Gastroesophageal sphincter (tissue), 4 donors: ENCODE measurements around the gene AFDN. TPM values are rescaled to one million over a fixed set of nuclear protein-coding genes. Genes with fewer than 3 reads are reported as not detected.

Experiments used
- ATAC-seq: fragments of 150-250 bp; one replicate; pipeline ENCODE4 v1.9.1; 2016; ENCODE audit warnings: mild to moderate bottlenecking, moderate library complexity
- H3K27ac ChIP-seq, 4 donors: fragments of 200-600 bp; sonication (generic) in 3 of 4; 1 replicate in 3 of 4; 2 replicates in 1 of 4; pipeline ENCODE4 v1.5.1; 2016 to 2019
- H3K27me3 ChIP-seq: fragments of 200-600 bp; sonication (generic); one replicate; pipeline ENCODE4 v1.5.1; 2019
- H3K36me3 ChIP-seq, 2 donors: fragments of 200-600 bp; sonication (generic); one replicate each; pipeline ENCODE4 v1.5.1; 2019; ENCODE audit warnings: control low read depth in 1 of 2
- H3K4me1 ChIP-seq, 3 donors: fragments of 200-600 bp; sonication (generic); 1 replicate in 2 of 3; 2 replicates in 1 of 3; pipeline ENCODE4 v1.5.1; 2016 to 2019; ENCODE audit warnings: control low read depth in 2 of 3
- H3K4me3 ChIP-seq, 2 donors: fragments of 200-600 bp; sonication (generic); one replicate each; pipeline ENCODE4 v1.5.1; 2019; ENCODE audit warnings: mild to moderate bottlenecking in 1 of 2, moderate library complexity in 1 of 2
- H3K9me3 ChIP-seq, 3 donors: fragments of 200-600 bp; sonication (generic); one replicate each; pipeline ENCODE4 v1.5.1; 2017 to 2019; ENCODE audit warnings: control low read depth in 2 of 3
- CTCF ChIP-seq, 4 experiments: fragments of 200-600 bp in 2 of 4; fragments of 450-650 bp in 2 of 4; sonication (generic) in 1 of 4; IDR thresholded peaks; one replicate each; pipeline ENCODE4 v1.5.1; 2017 to 2019; ENCODE audit warnings: antibody characterized with exemption in 4 of 4, mild to moderate bottlenecking in 2 of 4, moderate library complexity in 2 of 4
- EP300 ChIP-seq: sonication (generic); formaldehyde crosslinking; IDR thresholded peaks from one replicate; pipeline ENCODE4 v1.6.1; 2017; ENCODE audit warnings: antibody characterized with exemption, mild to moderate bottlenecking
- POLR2A ChIP-seq, 2 donors: fragments of 450-650 bp; IDR thresholded peaks; one replicate each; pipeline ENCODE4 v1.6.1; 2017; ENCODE audit warnings: antibody characterized with exemption in 2 of 2, mild to moderate bottlenecking in 2 of 2, moderate library complexity in 1 of 2
- POLR2AphosphoS5 ChIP-seq: sonication (generic); formaldehyde crosslinking; IDR thresholded peaks from one replicate; pipeline ENCODE4 v1.6.1; 2017; ENCODE audit warnings: antibody characterized with exemption
- WGBS, 2 donors: methylation state at CpG; one replicate each; pipeline ENCODE4 v1.1.5; 2018; ENCODE audit warnings: low coverage in 1 of 2; 5-methylcytosine and 5-hydroxymethylcytosine counted together
- total RNA-seq, 4 donors: library from RNA; depleted of rRNA; stranded (reverse); fragments of >200 nt; gene quantifications; one replicate each; pipeline ENCODE4 v1.1.0, GENCODE V29; 2016

AFDN gene
- total RNA-seq, 4 donors from 2014 or later = 60.7 to 98.4 (median 79.7) TPM

DNA sequence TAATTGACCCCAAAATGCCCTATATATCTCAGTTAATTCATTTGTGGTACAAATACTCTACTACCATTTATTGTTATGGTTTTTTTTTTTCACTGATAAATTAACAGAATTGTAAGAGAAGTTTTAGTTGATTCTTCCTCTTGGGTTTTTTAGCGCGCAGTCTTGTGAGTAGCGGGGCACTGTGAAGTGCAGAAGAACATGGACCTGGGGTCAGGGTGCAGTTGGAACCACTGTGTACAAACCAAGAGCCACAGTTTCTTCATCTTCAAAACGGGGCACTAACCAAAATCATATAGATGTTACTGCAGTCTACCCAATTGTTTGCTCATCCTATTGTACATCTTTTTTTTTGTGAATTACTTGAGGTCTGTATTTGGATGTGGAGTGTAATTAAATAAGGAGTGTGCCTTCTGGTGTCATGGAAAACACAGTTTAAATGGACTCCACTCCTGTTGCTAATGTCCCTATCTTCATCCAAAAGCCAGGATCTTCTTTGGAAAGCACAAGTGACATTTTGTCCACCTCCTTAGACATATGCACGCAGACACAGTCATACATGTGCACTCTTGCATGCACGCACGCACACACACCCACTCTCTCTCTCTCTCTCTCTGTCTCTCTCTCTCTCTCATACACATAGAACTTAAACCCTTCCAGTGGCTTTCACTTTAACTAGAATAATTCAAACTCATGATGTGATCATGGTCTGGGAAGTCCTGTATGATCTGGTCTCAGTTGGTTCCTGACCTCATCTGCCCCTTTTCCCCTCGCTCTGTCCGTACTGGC, 51.5 kb downstream of the AFDN start:
- Histone ChIP-seq H3K36me3 (peaks cover 0 to 56% of the 10 kb centered on the region in 2 donors), H3K4me3 (no peak overlapping the region), H3K27ac (no peak overlapping the region), H3K9me3 (no peaks in the 10 kb centered on the region), H3K27me3 (no peaks in the 10 kb centered on the region), H3K4me1 (no peaks in the 10 kb centered on the region)
- ATAC-seq = no peak
- 80 to 85% methylated on average over 5 to 9 of the region's 9 CpGs for WGBS, 2 donors
- TF ChIP-seq POLR2AphosphoS5 (no peak), EP300 (no peak), POLR2A (IDR thresholded peaks at IDR 0.05) (no peak), CTCF (IDR thresholded peaks at IDR 0.05) (no peak)

DNA sequence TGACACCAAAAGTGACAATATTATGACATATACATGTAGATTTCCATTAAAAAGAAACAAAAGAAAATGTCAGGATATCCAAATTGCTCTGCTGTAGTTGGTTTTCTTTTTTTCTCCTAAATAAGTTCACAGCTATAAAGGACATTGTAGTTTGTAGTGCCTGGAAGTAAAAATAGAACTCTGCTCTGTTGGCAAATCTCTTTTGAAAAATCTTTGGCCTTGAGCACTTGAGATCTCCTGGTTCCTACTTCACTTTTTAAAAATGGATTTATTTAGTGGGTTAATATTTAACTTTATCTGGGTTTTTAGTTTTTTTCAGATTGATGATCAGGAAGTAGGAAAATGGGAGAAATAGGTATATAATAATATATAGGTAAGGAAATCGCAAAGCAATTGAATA, 52.9 kb downstream of the AFDN start:
- Histone ChIP-seq H3K4me1 (no peaks in the 10 kb centered on the region), H3K36me3 (peaks cover 0 to 65% of the 10 kb centered on the region in 2 donors), H3K9me3 (no peaks in the 10 kb centered on the region), H3K27me3 (no peaks in the 10 kb centered on the region), H3K27ac (no peak overlapping the region), H3K4me3 (no peak overlapping the region)
- no peak for ATAC-seq
- WGBS, 2 donors = 83 to 100% methylated on average over 1 of the region's 1 CpG
- TF ChIP-seq EP300 = no peak
- TF ChIP-seq POLR2AphosphoS5 = no peak
- no peak for TF ChIP-seq CTCF (IDR thresholded peaks at IDR 0.05)
- TF ChIP-seq POLR2A (IDR thresholded peaks at IDR 0.05) = no peak

GRCh38 chr6:167881327-167881726, 54.6 kb downstream of the AFDN start:
- TF ChIP-seq EP300 = no peak
- TF ChIP-seq POLR2A (IDR thresholded peaks at IDR 0.05) = no peak
- TF ChIP-seq POLR2AphosphoS5 = no peak
- TF ChIP-seq CTCF (IDR thresholded peaks at IDR 0.05) = no peak
- WGBS, 2 donors = 89 to 95% methylated on average over 2 of the region's 2 CpGs
- H3K27me3 ChIP-seq = no peaks in the 10 kb centered on the region
- H3K36me3 ChIP-seq = peaks cover 0 to 62% of the 10 kb centered on the region in 2 donors
- H3K4me1 ChIP-seq = no peaks in the 10 kb centered on the region
- H3K9me3 ChIP-seq = no peaks in the 10 kb centered on the region
- H3K4me3 ChIP-seq = no peak overlapping the region
- no peak for ATAC-seq
- H3K27ac ChIP-seq = no peak overlapping the region

DNA sequence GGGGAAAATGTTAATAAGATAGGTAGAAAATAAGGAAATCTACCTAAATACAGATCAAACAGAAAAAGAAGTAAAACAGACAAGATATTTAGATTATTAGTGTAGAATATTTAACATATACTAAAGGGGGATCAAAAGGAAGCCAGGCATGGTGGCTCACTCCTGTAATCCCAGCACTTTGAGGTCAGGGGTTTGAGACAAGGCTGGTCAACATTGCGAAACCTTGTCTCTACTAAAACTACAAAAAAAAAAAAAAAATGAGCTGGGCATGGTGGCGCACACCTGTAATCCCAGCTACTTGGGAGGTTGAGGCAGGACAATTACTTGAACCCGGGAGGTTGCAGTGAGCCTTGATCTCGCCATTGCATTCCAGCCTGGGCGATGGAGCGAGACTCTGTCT, 55.5 kb downstream of the AFDN start:
- TF ChIP-seq POLR2A (IDR thresholded peaks at IDR 0.05) (no peak), EP300 (no peak), POLR2AphosphoS5 (no peak), CTCF (IDR thresholded peaks at IDR 0.05) (no peak)
- 97 to 100% methylated on average over 2 to 6 of the region's 6 CpGs for WGBS, 2 donors
- Histone ChIP-seq H3K4me3 (no peak overlapping the region), H3K27ac (no peak overlapping the region), H3K9me3 (no peaks in the 10 kb centered on the region), H3K36me3 (peaks cover 0 to 56% of the 10 kb centered on the region in 2 donors), H3K4me1 (no peaks in the 10 kb centered on the region), H3K27me3 (no peaks in the 10 kb centered on the region)
- ATAC-seq = no peak

DNA sequence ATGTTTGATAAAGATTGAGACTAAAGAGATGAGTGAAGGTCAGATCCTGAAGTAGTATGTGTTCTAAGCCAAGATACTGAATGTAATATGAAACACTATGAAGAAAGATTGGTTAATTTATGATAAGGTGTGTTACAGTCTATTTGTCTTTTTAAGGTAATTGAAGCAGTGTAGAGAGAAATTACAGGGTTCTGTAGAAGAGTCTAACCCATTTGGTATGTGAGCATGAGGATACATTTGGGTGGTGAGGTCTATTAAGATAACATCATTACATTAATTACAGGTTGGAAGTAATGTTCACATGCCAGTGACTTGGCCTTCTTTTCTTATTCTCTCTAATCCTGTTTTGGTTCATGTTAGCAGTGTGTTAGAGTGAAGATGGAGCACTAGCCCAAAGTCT, 61.4 kb downstream of the AFDN start:
- no peak for TF ChIP-seq EP300
- TF ChIP-seq POLR2A (IDR thresholded peaks at IDR 0.05) = no peak
- TF ChIP-seq CTCF (IDR thresholded peaks at IDR 0.05) = no peak
- TF ChIP-seq POLR2AphosphoS5 = no peak
- no peak overlapping the region for H3K27ac ChIP-seq
- no peak for ATAC-seq
- H3K4me1 ChIP-seq = no peaks in the 10 kb centered on the region
- no peak overlapping the region for H3K4me3 ChIP-seq
- peaks cover 0 to 56% of the 10 kb centered on the region in 2 donors for H3K36me3 ChIP-seq
- H3K9me3 ChIP-seq = no peaks in the 10 kb centered on the region
- H3K27me3 ChIP-seq = no peaks in the 10 kb centered on the region
